ENCODE measurements around the gene ANKRD27. TPM values are rescaled to one million over a fixed set of nuclear protein-coding genes. Genes with fewer than 3 reads are reported as not detected.

The ANKRD27 gene
- polyA plus RNA-seq, 1 donor from 2014 or later: 24.6 TPM

DNA sequence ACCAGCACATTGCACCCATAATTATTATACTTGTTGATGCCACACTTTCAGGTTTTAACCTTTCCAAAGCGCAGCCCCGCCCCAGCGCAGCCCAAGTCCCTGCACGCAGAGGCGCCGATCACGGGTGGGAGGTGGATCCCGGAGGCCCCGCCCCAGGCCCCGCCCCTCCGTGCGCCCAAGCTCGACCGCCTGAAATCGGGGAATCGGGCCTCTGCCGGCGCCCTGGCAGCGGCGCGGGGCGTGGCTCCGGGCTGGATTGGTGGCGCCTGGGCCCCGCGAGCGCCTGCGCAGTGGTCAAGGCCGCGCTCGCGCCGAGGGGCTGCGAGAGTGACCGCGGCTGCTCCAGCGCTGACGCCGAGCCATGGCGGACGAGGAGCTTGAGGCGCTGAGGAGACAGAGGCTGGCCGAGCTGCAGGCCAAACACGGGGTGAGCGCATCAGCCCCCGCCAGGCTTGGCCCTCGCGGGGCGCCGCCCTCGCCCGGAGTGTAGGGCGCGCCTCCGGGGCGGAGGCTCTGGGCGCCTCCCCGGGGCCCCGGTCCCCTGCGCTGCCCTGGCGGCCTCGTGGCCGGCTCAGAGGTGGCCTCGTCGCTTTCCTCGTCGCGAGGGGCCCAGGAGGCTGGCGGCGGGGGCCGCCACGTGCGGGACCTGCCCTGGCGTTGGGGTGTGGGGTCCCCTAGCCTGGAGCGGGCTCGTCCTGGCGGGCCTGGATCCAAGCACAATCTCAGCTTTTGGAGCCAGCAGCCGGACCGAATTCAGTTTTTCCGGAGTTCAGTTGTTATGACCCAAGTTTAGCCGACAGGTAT is 93.9 kb downstream of the ANKRD27 start, which contains the start of gene PDCD5:
TSS of gene PDCD5 (plus strand) at position 290 of the 804 bp plus-strand sequence. CDS start at position 362, 72 bp downstream.
- TF ChIP-seq TAF1 (IDR thresholded peaks at IDR 0.05; ENCODE audit: low read depth) (no peak), POLR2AphosphoS5 (IDR thresholded peaks at IDR 0.05) (peak; percentile 79), MXI1 (conservative IDR thresholded peaks at IDR 0.05; ENCODE audit: poor library complexity, severe bottlenecking) (peak; percentile 96), EZH2 (IDR thresholded peaks at IDR 0.05; ENCODE audit: borderline replicate concordance, insufficient read depth, low read length, poor library complexity, severe bottlenecking) (no peak), EP300 (conservative IDR thresholded peaks at IDR 0.05; ENCODE audit: poor library complexity, severe bottlenecking) (peak; percentile 45), RAD21 (conservative IDR thresholded peaks at IDR 0.05) (no peak), SMC3 (conservative IDR thresholded peaks at IDR 0.05; ENCODE audit: poor library complexity) (peak; percentile 30)
- TF ChIP-seq, protein P1, sequence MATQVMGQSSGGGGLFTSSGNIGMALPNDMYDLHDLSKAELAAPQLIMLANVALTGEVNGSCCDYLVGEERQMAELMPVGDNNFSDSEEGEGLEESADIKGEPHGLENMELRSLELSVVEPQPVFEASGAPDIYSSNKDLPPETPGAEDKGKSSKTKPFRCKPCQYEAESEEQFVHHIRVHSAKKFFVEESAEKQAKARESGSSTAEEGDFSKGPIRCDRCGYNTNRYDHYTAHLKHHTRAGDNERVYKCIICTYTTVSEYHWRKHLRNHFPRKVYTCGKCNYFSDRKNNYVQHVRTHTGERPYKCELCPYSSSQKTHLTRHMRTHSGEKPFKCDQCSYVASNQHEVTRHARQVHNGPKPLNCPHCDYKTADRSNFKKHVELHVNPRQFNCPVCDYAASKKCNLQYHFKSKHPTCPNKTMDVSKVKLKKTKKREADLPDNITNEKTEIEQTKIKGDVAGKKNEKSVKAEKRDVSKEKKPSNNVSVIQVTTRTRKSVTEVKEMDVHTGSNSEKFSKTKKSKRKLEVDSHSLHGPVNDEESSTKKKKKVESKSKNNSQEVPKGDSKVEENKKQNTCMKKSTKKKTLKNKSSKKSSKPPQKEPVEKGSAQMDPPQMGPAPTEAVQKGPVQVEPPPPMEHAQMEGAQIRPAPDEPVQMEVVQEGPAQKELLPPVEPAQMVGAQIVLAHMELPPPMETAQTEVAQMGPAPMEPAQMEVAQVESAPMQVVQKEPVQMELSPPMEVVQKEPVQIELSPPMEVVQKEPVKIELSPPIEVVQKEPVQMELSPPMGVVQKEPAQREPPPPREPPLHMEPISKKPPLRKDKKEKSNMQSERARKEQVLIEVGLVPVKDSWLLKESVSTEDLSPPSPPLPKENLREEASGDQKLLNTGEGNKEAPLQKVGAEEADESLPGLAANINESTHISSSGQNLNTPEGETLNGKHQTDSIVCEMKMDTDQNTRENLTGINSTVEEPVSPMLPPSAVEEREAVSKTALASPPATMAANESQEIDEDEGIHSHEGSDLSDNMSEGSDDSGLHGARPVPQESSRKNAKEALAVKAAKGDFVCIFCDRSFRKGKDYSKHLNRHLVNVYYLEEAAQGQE (IDR thresholded peaks at IDR 0.05; ENCODE audit: borderline replicate concordance): no peak
- TF ChIP-seq, protein P2, sequence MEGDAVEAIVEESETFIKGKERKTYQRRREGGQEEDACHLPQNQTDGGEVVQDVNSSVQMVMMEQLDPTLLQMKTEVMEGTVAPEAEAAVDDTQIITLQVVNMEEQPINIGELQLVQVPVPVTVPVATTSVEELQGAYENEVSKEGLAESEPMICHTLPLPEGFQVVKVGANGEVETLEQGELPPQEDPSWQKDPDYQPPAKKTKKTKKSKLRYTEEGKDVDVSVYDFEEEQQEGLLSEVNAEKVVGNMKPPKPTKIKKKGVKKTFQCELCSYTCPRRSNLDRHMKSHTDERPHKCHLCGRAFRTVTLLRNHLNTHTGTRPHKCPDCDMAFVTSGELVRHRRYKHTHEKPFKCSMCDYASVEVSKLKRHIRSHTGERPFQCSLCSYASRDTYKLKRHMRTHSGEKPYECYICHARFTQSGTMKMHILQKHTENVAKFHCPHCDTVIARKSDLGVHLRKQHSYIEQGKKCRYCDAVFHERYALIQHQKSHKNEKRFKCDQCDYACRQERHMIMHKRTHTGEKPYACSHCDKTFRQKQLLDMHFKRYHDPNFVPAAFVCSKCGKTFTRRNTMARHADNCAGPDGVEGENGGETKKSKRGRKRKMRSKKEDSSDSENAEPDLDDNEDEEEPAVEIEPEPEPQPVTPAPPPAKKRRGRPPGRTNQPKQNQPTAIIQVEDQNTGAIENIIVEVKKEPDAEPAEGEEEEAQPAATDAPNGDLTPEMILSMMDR (IDR thresholded peaks at IDR 0.05; ENCODE audit: poor library complexity, severe bottlenecking): peak; percentile 25
- peak within 1 kb of the TSS; percentile 73 for H2AFZ ChIP-seq (ENCODE audit: low read depth, low read length)
- H3K9me2 ChIP-seq (ENCODE audit: insufficient read depth, low read length): no peaks in the 10 kb centered on the region
- no peaks in the 10 kb centered on the region for H3K9me3 ChIP-seq (ENCODE audit: low read length)
- H3K79me2 ChIP-seq (replicated peaks; ENCODE audit: insufficient read depth, low read length): peaks cover 16% of the 10 kb centered on the region
- H3K4me2 ChIP-seq (ENCODE audit: low read length): peak within 1 kb of the TSS; percentile 52
- H3K4me3 ChIP-seq (ENCODE audit: low read length): peak within 1 kb of the TSS; percentile 72
- no peak within 1 kb of the TSS for H3K27ac ChIP-seq (ENCODE audit: low read length)
- H3K9ac ChIP-seq (ENCODE audit: low read length): peak within 1 kb of the TSS; percentile 67
- H4K20me1 ChIP-seq (ENCODE audit: insufficient read depth): no peaks in the 10 kb centered on the region
- H3F3A ChIP-seq (ENCODE audit: insufficient read depth, low read length, poor library complexity, severe bottlenecking): no peaks in the 10 kb centered on the region
- no peaks in the 10 kb centered on the region for H3K36me3 ChIP-seq (ENCODE audit: insufficient read depth, low read length)
- H3K27me3 ChIP-seq (ENCODE audit: insufficient read depth, low read depth, low read length): no peaks in the 10 kb centered on the region

DNA sequence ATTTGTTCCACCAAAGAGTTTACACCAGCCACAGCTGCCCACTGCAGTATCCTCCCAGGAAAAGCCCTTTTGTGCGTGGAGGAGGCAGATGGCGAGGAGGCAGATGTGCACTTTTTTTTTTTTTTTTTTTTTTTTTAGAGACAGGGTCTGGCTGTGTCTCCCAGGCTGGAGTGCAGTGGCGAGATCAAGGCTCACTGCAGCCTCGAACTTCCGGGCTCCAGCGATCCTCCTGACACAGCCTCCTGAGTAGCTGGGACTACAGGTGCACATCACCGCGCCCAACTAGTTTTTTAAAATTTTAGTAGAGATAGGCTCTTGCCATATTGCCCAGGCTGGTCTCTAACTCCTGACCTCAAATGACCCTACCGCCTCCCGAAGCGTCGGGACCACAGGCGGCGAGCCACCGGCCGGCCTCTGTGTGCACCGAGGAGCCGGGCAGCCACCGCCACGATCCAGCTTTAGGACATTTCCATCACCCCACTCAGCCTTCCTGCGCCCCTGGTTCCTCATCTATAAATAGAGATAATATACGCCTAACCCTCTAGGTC is 94.6 kb downstream of the ANKRD27 start:
- Histone ChIP-seq H3K9me2 (ENCODE audit: insufficient read depth, low read length) (no peaks in the 10 kb centered on the region), H3K9ac (ENCODE audit: low read length) (peak overlapping the region; percentile 50), H3K9me3 (ENCODE audit: low read length) (no peaks in the 10 kb centered on the region), H3F3A (ENCODE audit: insufficient read depth, low read length, poor library complexity, severe bottlenecking) (no peaks in the 10 kb centered on the region), H4K20me1 (ENCODE audit: insufficient read depth) (no peaks in the 10 kb centered on the region), H3K79me2 (replicated peaks; ENCODE audit: insufficient read depth, low read length) (peaks cover 16% of the 10 kb centered on the region), H2AFZ (ENCODE audit: low read depth, low read length) (peak overlapping the region; percentile 73), H3K27ac (ENCODE audit: low read length) (no peak overlapping the region), H3K27me3 (ENCODE audit: insufficient read depth, low read depth, low read length) (no peaks in the 10 kb centered on the region), H3K4me3 (ENCODE audit: low read length) (peak overlapping the region; percentile 72), H3K36me3 (ENCODE audit: insufficient read depth, low read length) (no peaks in the 10 kb centered on the region), H3K4me2 (ENCODE audit: low read length) (peak overlapping the region; percentile 51)
- TF ChIP-seq, protein P1 (IDR thresholded peaks at IDR 0.05; ENCODE audit: borderline replicate concordance): no peak
- no peak for TF ChIP-seq MXI1 (conservative IDR thresholded peaks at IDR 0.05; ENCODE audit: poor library complexity, severe bottlenecking)

Measured in neural cell (in vitro differentiated cells).